Measurements from ENCODE around the gene FAM241A. TPM values are rescaled to one million over a fixed set of nuclear protein-coding genes. Genes with fewer than 3 reads are reported as not detected.
"Not testable (repeated sequence)": the region's sequence is repeated elsewhere in the genome, so short reads cannot be mapped to it uniquely, and the experiment has no call there.

Gene FAM241A
- total RNA-seq, 6 experiments from 2014 or later, result 0.99 to 3.5 (median 2.1) TPM

GRCh38 chr4:112167794-112168193 is 22.5 kb downstream of the FAM241A start:
- ATAC-seq (no peak), DNase-seq (no peak)
- H3K27me3 ChIP-seq, result no peaks in the 10 kb centered on the region
- no peak overlapping the region for H3K4me3 ChIP-seq
- intact Hi-C loops (cut with DNase I), result no loop called here
- H3K9me3 ChIP-seq, result no peaks in the 10 kb centered on the region
- no peaks in the 10 kb centered on the region for H3K4me1 ChIP-seq
- H3K27ac ChIP-seq, result no peak overlapping the region
- no peaks in the 10 kb centered on the region for H3K36me3 ChIP-seq
- TF ChIP-seq POLR2A (IDR thresholded peaks at IDR 0.05) (no peak), CTCF (IDR thresholded peaks at IDR 0.05) (no peak)

- DNase-seq (no peak), ATAC-seq (no peak)
- Histone ChIP-seq H3K4me3 (no peak overlapping the region), H3K27ac (no peak overlapping the region), H3K9me3 (no peaks in the 10 kb centered on the region), H3K4me1 (no peaks in the 10 kb centered on the region), H3K36me3 (no peaks in the 10 kb centered on the region), H3K27me3 (no peaks in the 10 kb centered on the region)
- intact Hi-C loops (cut with DNase I), result no loop called here
- TF ChIP-seq CTCF (IDR thresholded peaks at IDR 0.05) (no peak), POLR2A (IDR thresholded peaks at IDR 0.05) (no peak)
- WGBS (ENCODE audit: insufficient coverage, low coverage, low lambda C conversion rate, missing lambda C conversion rate), result 91% methylated on average over 10 of the region's 13 CpGs
These were observed 23.7 kb downstream of the FAM241A start for GRCh38 chr4:112168719-112169500.

GRCh38 chr4:112170451-112170993 is 25.3 kb downstream of the FAM241A start:
- ATAC-seq (peak in 1 of 4 donors; percentile 56), DNase-seq (no peak)
- Histone ChIP-seq H3K27ac (no peak overlapping the region), H3K27me3 (no peaks in the 10 kb centered on the region), H3K36me3 (no peaks in the 10 kb centered on the region), H3K4me3 (no peak overlapping the region), H3K9me3 (no peaks in the 10 kb centered on the region), H3K4me1 (no peaks in the 10 kb centered on the region)
- intact Hi-C loops (cut with DNase I), result no loop called here
- TF ChIP-seq CTCF (IDR thresholded peaks at IDR 0.05), result no peak
- TF ChIP-seq POLR2A (IDR thresholded peaks at IDR 0.05), result no peak
- 61% methylated on average over 3 of the region's 3 CpGs for WGBS (ENCODE audit: insufficient coverage, low coverage, low lambda C conversion rate, missing lambda C conversion rate)

GRCh38 chr4:112171051-112171763 is 26.0 kb downstream of the FAM241A start:
- H3K4me3 ChIP-seq; H3K9me3 ChIP-seq; H3K27me3 ChIP-seq; ATAC-seq; H3K4me1 ChIP-seq; H3K36me3 ChIP-seq; H3K27ac ChIP-seq; intact Hi-C loops (cut with DNase I); DNase-seq: not testable (repeated sequence)
- WGBS (ENCODE audit: insufficient coverage, low coverage, low lambda C conversion rate, missing lambda C conversion rate), result 94% methylated on average over 8 of the region's 16 CpGs

- 77% methylated on average over 1 of the region's 1 CpG for WGBS (ENCODE audit: insufficient coverage, low coverage, low lambda C conversion rate, missing lambda C conversion rate)
- H3K4me1 ChIP-seq, result no peaks in the 10 kb centered on the region
- H3K9me3 ChIP-seq, result no peaks in the 10 kb centered on the region
- ATAC-seq (no peak), DNase-seq (no peak)
- intact Hi-C loops (cut with DNase I), result no loop called here
- no peaks in the 10 kb centered on the region for H3K27me3 ChIP-seq
- no peaks in the 10 kb centered on the region for H3K36me3 ChIP-seq
- no peak overlapping the region for H3K27ac ChIP-seq
- no peak overlapping the region for H3K4me3 ChIP-seq
- TF ChIP-seq CTCF (IDR thresholded peaks at IDR 0.05) (no peak), POLR2A (IDR thresholded peaks at IDR 0.05) (no peak)
These were observed 26.9 kb downstream of the FAM241A start for GRCh38 chr4:112172180-112172579.

Measured in right lobe of liver (tissue), 6 donors.